WTC11 (cell line): ENCODE data around the gene PFKP. TPM values are rescaled to one million over a fixed set of nuclear protein-coding genes. Genes with fewer than 3 reads are reported as not detected.
"Not testable (repeated sequence)": the region's sequence is repeated elsewhere in the genome, so short reads cannot be mapped to it uniquely, and the experiment has no call there.

Experiments
- ATAC-seq: fragments of 200-7000 bp; cut with Tn5 transposase; 2 replicates; pipeline ENCODE4 v1.10.0; 2021; ENCODE audit warnings: mild to moderate bottlenecking, moderate library complexity
- CTCF ChIA-PET: fragments of 300-600 bp; sonication (Branson Sonifier 250); formaldehyde crosslinking; loops from one replicate; lab custom pipeline; 2021; ENCODE audit warnings: antibody characterized with exemption; lab: Charles Lee
- POLR2A ChIA-PET: fragments of 350-600 bp; sonication (Branson Sonifier 250); formaldehyde crosslinking; loops from one replicate; lab custom pipeline; 2021; ENCODE audit warnings: antibody characterized with exemption; lab: Charles Lee
- DNase-seq: peaks from one replicate; pipeline ENCODE4 v3.0.0; 2021; ENCODE audit warnings: low spot score
- H3K27ac Mint-ChIP-seq: 2 replicates; pipeline ENCODE4 v1.8.0; 2021; ENCODE audit warnings: mixed read lengths
- H3K27me3 Mint-ChIP-seq: 2 replicates; pipeline ENCODE4 v1.8.0; 2021; ENCODE audit warnings: low read depth, mild to moderate bottlenecking, moderate library complexity, mixed read lengths
- H3K36me3 Mint-ChIP-seq: 2 replicates; pipeline ENCODE4 v1.8.0; 2021; ENCODE audit warnings: mixed read lengths
- H3K4me1 Mint-ChIP-seq: 2 replicates; pipeline ENCODE4 v1.8.0; 2022; ENCODE audit warnings: mixed read lengths
- H3K4me3 Mint-ChIP-seq: 2 replicates; pipeline ENCODE4 v1.8.0; 2021; ENCODE audit warnings: mild to moderate bottlenecking, moderate library complexity, mixed read lengths
- H3K9me3 Mint-ChIP-seq: 2 replicates; pipeline ENCODE4 v1.8.0; 2021; ENCODE audit warnings: mixed read lengths
- ATF1 ChIP-seq: sonication (generic); formaldehyde crosslinking; IDR thresholded peaks from 2 replicates; pipeline ENCODE4 v1.8.1; 2023; ENCODE audit warnings: mild to moderate bottlenecking, moderate library complexity, missing genetic modification reagents
- ATF3 ChIP-seq: sonication (generic); formaldehyde crosslinking; conservative IDR thresholded peaks from 2 replicates; pipeline ENCODE4 v1.8.1; 2022; ENCODE audit warnings: mild to moderate bottlenecking, missing genetic modification reagents
- CREB1 ChIP-seq: sonication (generic); formaldehyde crosslinking; IDR thresholded peaks from 2 replicates; pipeline ENCODE4 v1.8.0; 2023; ENCODE audit warnings: mild to moderate bottlenecking, missing genetic modification reagents
- ELF4 ChIP-seq: sonication (generic); formaldehyde crosslinking; IDR thresholded peaks from 2 replicates; pipeline ENCODE4 v1.8.1; 2022; ENCODE audit warnings: low read depth, mild to moderate bottlenecking, moderate library complexity, missing genetic modification reagents
- ERG ChIP-seq: fragments of 250-450 bp; sonication (Bioruptor Pico); IDR thresholded peaks from 2 replicates; pipeline ENCODE4 v1.8.0; 2021; ENCODE audit warnings: mild to moderate bottlenecking
- ETV6 ChIP-seq: sonication (generic); formaldehyde crosslinking; IDR thresholded peaks from 2 replicates; pipeline ENCODE4 v1.8.1; 2022; ENCODE audit warnings: mild to moderate bottlenecking, missing genetic modification reagents
- IRF2 ChIP-seq: sonication (generic); formaldehyde crosslinking; IDR thresholded peaks from 2 replicates; pipeline ENCODE4 v1.8.0; 2022; ENCODE audit warnings: low read depth, missing genetic modification reagents, borderline replicate concordance
- JUN ChIP-seq: sonication (generic); formaldehyde crosslinking; IDR thresholded peaks from 2 replicates; pipeline ENCODE4 v1.8.0; 2023; ENCODE audit warnings: mild to moderate bottlenecking, missing genetic modification reagents
- MYBL2 ChIP-seq: sonication (generic); formaldehyde crosslinking; IDR thresholded peaks from 2 replicates; pipeline ENCODE4 v1.8.1; 2023; ENCODE audit warnings: mild to moderate bottlenecking, moderate library complexity, missing genetic modification reagents
- PRRX2 ChIP-seq: fragments of 250-450 bp; sonication (Bioruptor Pico); IDR thresholded peaks from 2 replicates; pipeline ENCODE4 v1.8.0; 2021; ENCODE audit warnings: mild to moderate bottlenecking
- RELA ChIP-seq: sonication (generic); formaldehyde crosslinking; IDR thresholded peaks from 2 replicates; pipeline ENCODE4 v1.8.1; 2022; ENCODE audit warnings: missing genetic modification reagents, mild to moderate bottlenecking, borderline replicate concordance
- RORB ChIP-seq: fragments of 250-450 bp; sonication (Bioruptor Pico); IDR thresholded peaks from 2 replicates; pipeline ENCODE4 v1.9.0; 2021; ENCODE audit warnings: mild to moderate bottlenecking
- SP1 ChIP-seq: sonication (generic); formaldehyde crosslinking; conservative IDR thresholded peaks from 2 replicates; pipeline ENCODE4 v1.8.1; 2022; ENCODE audit warnings: missing genetic modification reagents
- USF2 ChIP-seq: sonication (generic); formaldehyde crosslinking; IDR thresholded peaks from 2 replicates; pipeline ENCODE4 v1.8.1; 2023; ENCODE audit warnings: mild to moderate bottlenecking, missing genetic modification reagents, moderate library complexity
- ZBTB43 ChIP-seq: sonication (generic); formaldehyde crosslinking; IDR thresholded peaks from 2 replicates; pipeline ENCODE4 v1.8.1; 2023; ENCODE audit warnings: mild to moderate bottlenecking, missing genetic modification reagents
- ZNF281 ChIP-seq: sonication (generic); formaldehyde crosslinking; IDR thresholded peaks from 2 replicates; pipeline ENCODE4 v1.8.0; 2023; ENCODE audit warnings: mild to moderate bottlenecking, missing genetic modification reagents
- total RNA-seq: library from RNA; stranded (reverse); gene quantifications from 3 replicates; pipeline ENCODE4 v1.2.3, GENCODE V29; 2021

Gene PFKP
- total RNA-seq, 1 experiment from 2014 or later = 127 TPM

- no peaks in the 10 kb centered on the region for H3K9me3 Mint-ChIP-seq
- no peaks in the 10 kb centered on the region for H3K27me3 Mint-ChIP-seq
- H3K4me1 Mint-ChIP-seq = peaks cover 14% of the 10 kb centered on the region
- TF ChIP-seq ZBTB43 (CRISPR knock-in tag) (no peak), RORB (no peak), ELF4 (no peak), ZNF281 (CRISPR knock-in tag) (no peak), ERG (CRISPR knock-in tag) (no peak), USF2 (CRISPR knock-in tag) (no peak), IRF2 (CRISPR knock-in tag) (no peak)
- H3K27ac Mint-ChIP-seq = no peak overlapping the region; the same call in 1 of the 2 replicates
- ChIA-PET POLR2A (no interaction called here), CTCF (no interaction called here)
- ATAC-seq (no peak), DNase-seq (no peak)
- H3K4me3 Mint-ChIP-seq = no peak overlapping the region
- H3K36me3 Mint-ChIP-seq = peaks cover 27% of the 10 kb centered on the region
Observed at GRCh38 chr10:3169673-3170072, 102.3 kb downstream of the PFKP start.

- not testable (repeated sequence) for H3K9me3 Mint-ChIP-seq, H3K27me3 Mint-ChIP-seq
Observed at GRCh38 chr10:3171488-3171887, 104.1 kb downstream of the PFKP start.

GRCh38 chr10:3172081-3172445, 104.7 kb downstream of the PFKP start:
- H3K27ac Mint-ChIP-seq = peak overlapping the region; percentile 57; the same call in 1 of the 2 replicates
- ATAC-seq (no peak), DNase-seq (no peak)
- peaks cover 4% of the 10 kb centered on the region for H3K36me3 Mint-ChIP-seq
- H3K4me3 Mint-ChIP-seq = peak overlapping the region; percentile 83
- H3K4me1 Mint-ChIP-seq = peaks cover 19% of the 10 kb centered on the region
- POLR2A ChIA-PET = interaction anchor here (0.6 to 1.8 kb wide), 3 partner anchors 9 to 613 kb away, joined by 3 to 8 read pairs (median 3); partner anchors contain the start of gene KLF6
- no peaks in the 10 kb centered on the region for H3K27me3 Mint-ChIP-seq
- CTCF ChIA-PET = interaction anchor here (1.1 to 2.3 kb wide), 4 partner anchors 21 to 244 kb away, joined by 3 to 25 read pairs (median 6); no protein-coding TSS in a partner anchor
- H3K9me3 Mint-ChIP-seq = no peaks in the 10 kb centered on the region
- TF ChIP-seq ATF1 (no peak), ATF3 (CRISPR knock-in tag) (no peak), RELA (CRISPR knock-in tag) (no peak)

More at GRCh38 chr10:3171488-3171887, 104.1 kb downstream of the PFKP start:
- CTCF ChIA-PET, POLR2A ChIA-PET, H3K27ac Mint-ChIP-seq, DNase-seq, ATAC-seq: not testable (repeated sequence)
- H3K36me3 Mint-ChIP-seq = peaks cover 10% of the 10 kb centered on the region
- peaks cover 19% of the 10 kb centered on the region for H3K4me1 Mint-ChIP-seq
- peak overlapping the region; percentile 83 for H3K4me3 Mint-ChIP-seq

GRCh38 chr10:3172446-3173170, 105.3 kb downstream of the PFKP start, which contains the start of gene PITRM1:
TSS of gene PITRM1 (minus strand) at chr10:3172782. CDS start at chr10:3172772, 10 bp downstream.
- ATAC-seq (peak; percentile 85), DNase-seq (peak; percentile 99)
- no peaks in the 10 kb centered on the region for H3K9me3 Mint-ChIP-seq
- H3K36me3 Mint-ChIP-seq = peaks cover 4% of the 10 kb centered on the region
- H3K27me3 Mint-ChIP-seq = no peaks in the 10 kb centered on the region
- peaks cover 19% of the 10 kb centered on the region for H3K4me1 Mint-ChIP-seq
- peak within 1 kb of the TSS; percentile 83 for H3K4me3 Mint-ChIP-seq
- ChIA-PET CTCF (interaction anchor here (0.9 to 2.3 kb wide), 7 partner anchors 20 to 612 kb away, joined by 3 to 25 read pairs (median 4); partner anchors contain the start of gene KLF6), POLR2A (interaction anchor here (0.6 to 1.8 kb wide), 3 partner anchors 10 to 612 kb away, joined by 3 to 8 read pairs (median 3); partner anchors contain the start of gene KLF6)
- peak within 1 kb of the TSS; percentile 88 for H3K27ac Mint-ChIP-seq
- TF ChIP-seq SP1 (CRISPR knock-in tag) (peak; percentile 95), ETV6 (peak; percentile 81; the same call in 1 of the 2 replicates), IRF2 (CRISPR knock-in tag) (no peak), MYBL2 (CRISPR knock-in tag) (0 out of 2 replicates have a peak, but pooled peaks have one; percentile 54), PRRX2 (CRISPR knock-in tag) (no peak), JUN (CRISPR knock-in tag) (no peak), CREB1 (CRISPR knock-in tag) (0 out of 2 replicates have a peak, but pooled peaks have one; percentile 54)
